GM12878 (cell line): ENCODE results near the gene BMP2K. TPM values are rescaled to one million over a fixed set of nuclear protein-coding genes. Genes with fewer than 3 reads are reported as not detected.

Experiments used
- ATAC-seq: fragments of 200-7000 bp; cut with Tn5 transposase; 3 replicates; pipeline ENCODE4 v1.9.1; 2020; ENCODE audit warnings: mild to moderate bottlenecking, moderate library complexity
- BruUV-seq: library from RNA; stranded (reverse); fragments of 400-500 nt; replicated peaks from 2 replicates; lab custom pipeline; 2021; lab: Mats Ljungman, UMichigan
- CTCF ChIA-PET: fragments of 300-600 bp; sonication (Branson Sonifier 250); formaldehyde crosslinking; extraction: SDS; loops from one replicate; lab custom pipeline; 2021; ENCODE audit warnings: inconsistent platforms; lab: Yijun Ruan, JAX
- POLR2A ChIA-PET: fragments of 350-600 bp; formaldehyde crosslinking; extraction: SDS; loops from one replicate; lab custom pipeline; 2021; ENCODE audit warnings: inconsistent platforms; lab: Charles Lee
- RAD21 ChIA-PET: fragments of 300-600 bp; sonication (Branson Sonifier 250); formaldehyde crosslinking; loops from one replicate; lab custom pipeline; 2023; ENCODE audit warnings: antibody characterized with exemption; ENCODE audit not compliant: unreplicated experiment; lab: Charles Lee
- SMC1A ChIA-PET: fragments of 300-600 bp; sonication (Branson Sonifier 250); formaldehyde crosslinking; loops from one replicate; lab custom pipeline; 2023; ENCODE audit not compliant: unreplicated experiment, uncharacterized antibody; lab: Charles Lee
- DNase-seq: peaks from one replicate; pipeline ENCODE4 v3.0.0-alpha.2; 2011; ENCODE audit warnings: low read depth, low spot score
- FAIRE-seq: peaks from 3 replicates; lab custom pipeline; 2011; peaks lifted over from hg19 to GRCh38; lab: Jason Lieb, UNC
- H2AFZ ChIP-seq: 2 replicates; pipeline ENCODE4 v1.6.0; 2011; ENCODE audit warnings: low read depth, low read length, control low read depth; ENCODE audit not compliant: control insufficient read depth
- H3K27ac ChIP-seq: 2 replicates; pipeline ENCODE4 v1.5.1; 2011; ENCODE audit warnings: control low read depth; ENCODE audit not compliant: control insufficient read depth, insufficient read depth
- H3K27me3 ChIP-seq, 2 experiments: replicated peaks in 1 of 2; 2 replicates each; pipeline versions ENCODE4 v1.6.0 to v1.6.1; 2011; ENCODE audit warnings: low read length in 1 of 2; ENCODE audit not compliant: control insufficient read depth in 2 of 2, insufficient read depth in 2 of 2
- H3K36me3 ChIP-seq, 2 experiments: 2 replicates each; pipeline ENCODE4 v1.5.1; 2011; ENCODE audit warnings: low read length in 1 of 2; ENCODE audit not compliant: control insufficient read depth in 2 of 2, insufficient read depth in 2 of 2
- H3K4me1 ChIP-seq: 2 replicates; pipeline ENCODE4 v1.6.1; 2011; ENCODE audit warnings: mild to moderate bottlenecking, low read length, moderate library complexity, mixed read lengths; ENCODE audit not compliant: control insufficient read depth, insufficient read depth
- H3K4me2 ChIP-seq: 2 replicates; pipeline ENCODE4 v1.6.0; 2011; ENCODE audit warnings: control low read depth; ENCODE audit not compliant: control insufficient read depth, insufficient read depth
- H3K4me3 ChIP-seq: fragments of 200-600 bp; sonication (generic); 2 replicates; pipeline ENCODE4 v1.5.1; 2016
- H3K79me2 ChIP-seq: 2 replicates; pipeline ENCODE4 v1.6.0; 2011; ENCODE audit warnings: low read length; ENCODE audit not compliant: control insufficient read depth, insufficient read depth
- H3K9ac ChIP-seq: 2 replicates; pipeline ENCODE4 v1.8.0; 2011; ENCODE audit warnings: low read length, control low read depth, mixed read lengths; ENCODE audit not compliant: control insufficient read depth, insufficient read depth
- H3K9me3 ChIP-seq: replicated peaks from 3 replicates; pipeline ENCODE4 v1.5.1; 2011; ENCODE audit warnings: mild to moderate bottlenecking, low read length; ENCODE audit not compliant: control insufficient read depth, insufficient read depth
- H4K20me1 ChIP-seq: 2 replicates; pipeline ENCODE4 v1.6.0; 2011; ENCODE audit not compliant: control insufficient read depth, insufficient read depth
- ASH2L ChIP-seq: fragments of 300-600, 200-600 bp; sonication (generic); IDR thresholded peaks from 2 replicates; pipeline ENCODE4 v1.6.1; 2017; ENCODE audit warnings: low read depth, mild to moderate bottlenecking, borderline replicate concordance
- CTCF ChIP-seq, 3 experiments: IDR thresholded peaks in 2 of 3; conservative IDR thresholded peaks in 1 of 3; 2 replicates each; pipeline ENCODE4 v1.5.1; 2011; ENCODE audit warnings: low read depth in 3 of 3, low read length in 3 of 3, mild to moderate bottlenecking in 3 of 3, control low read depth in 2 of 3, moderate library complexity in 2 of 3, inconsistent platforms in 1 of 3, mixed read lengths in 1 of 3; ENCODE audit not compliant: control insufficient read depth in 2 of 3, insufficient read depth in 1 of 3; ENCODE audit errors: extremely low read depth in 1 of 3
- RAD21 ChIP-seq: IDR thresholded peaks from 2 replicates; pipeline ENCODE4 v1.6.1; 2011; ENCODE audit warnings: mild to moderate bottlenecking, low read depth, low read length, moderate library complexity; ENCODE audit not compliant: insufficient read depth
- SMC3 ChIP-seq: IDR thresholded peaks from 2 replicates; pipeline ENCODE4 v1.6.1; 2011; ENCODE audit warnings: low read length, improper control_type of control experiment, borderline replicate concordance
- whole genome bisulfite sequencing: methylation state at CpG from one replicate; pipeline ENCODE4 v1.1.6; 2016; ENCODE audit warnings: low lambda C conversion rate; ENCODE audit not compliant: insufficient replicate concordance, insufficient coverage; ENCODE audit errors: missing lambda C conversion rate; 5-methylcytosine and 5-hydroxymethylcytosine counted together
- in situ Hi-C: fragments of 300-500 bp; cut with MboI; formaldehyde crosslinking; loops from 9 replicates; pipeline ENCODE4 v1.14.3; 2018; ENCODE audit warnings: mixed read lengths
- intact Hi-C: fragments of 100-400 bp; cut with micrococcal nuclease; formaldehyde crosslinking; loops from one replicate; pipeline ENCODE4 v1.14.2; 2022; ENCODE audit not compliant: unreplicated experiment
- polyA plus RNA-seq, 11 experiments: library from polyadenylated mRNA; depleted of rRNA in 4 of 11; unstranded in 6 of 11; stranded (reverse) in 5 of 11; fragments of >200 nt; fragmentation: Nextera tagmentation in 4 of 11; fragmentation: Illumina TruSeq in 1 of 11; extraction: Ambion mirVana in 4 of 11; extraction: Trizol in 1 of 11; gene quantifications; 1 replicate in 1 of 11; 2 replicates in 10 of 11; pipeline versions ENCODE4 v1.2.1 to v1.2.3, GENCODE V29; 2011 to 2016; ENCODE audit warnings: inconsistent platforms in 2 of 11, missing spikeins in 2 of 11, low read depth in 1 of 11
- total RNA-seq, 4 experiments: library from RNA; depleted of rRNA in 3 of 4; stranded (reverse); fragments of >200 nt in 3 of 4; fragmentation: Illumina TruSeq in 1 of 4; extraction: Trizol in 1 of 4; gene quantifications; 2 replicates each; pipeline versions ENCODE4 v1.2.1 to v1.2.3, GENCODE V29; 2013 to 2021

BMP2K gene
- total and polyA plus RNA-seq, 10 of the 15 experiments (the other 5 are each of a cell fraction or from before 2014, with no cell fraction given), result 3.3 to 84.6 (median 24.8) TPM

- Histone ChIP-seq H3K9me3 (no peaks in the 10 kb centered on the region), H2AFZ (no peak overlapping the region), H3K9ac (no peak overlapping the region), H3K27me3 (no peaks in the 10 kb centered on the region), H3K4me1 (no peaks in the 10 kb centered on the region), H3K4me2 (no peak overlapping the region), H3K4me3 (no peak overlapping the region), H3K27ac (no peak overlapping the region), H4K20me1 (no peaks in the 10 kb centered on the region), H3K36me3 (no peaks in the 10 kb centered on the region), H3K79me2 (no peaks in the 10 kb centered on the region)
- POLR2A ChIA-PET, result no interaction called here
- DNase-seq, result no peak
- peak; percentile 54 to 84 (median 62) for TF ChIP-seq CTCF (IDR thresholded peaks at IDR 0.05 in 2 of 3, conservative IDR thresholded peaks at IDR 0.05 in 1 of 3; ENCODE audit: control insufficient read depth in 2 of 3, extremely low read depth in 1 of 3, insufficient read depth in 1 of 3, low read depth in 3 of 3, low read length in 3 of 3)
- TF ChIP-seq ASH2L, result no peak
- TF ChIP-seq SMC3, result peak; percentile 64
- peak; percentile 89 for TF ChIP-seq RAD21
- CTCF ChIA-PET, result interaction anchor here (0.6 to 5.2 kb wide), 55 partner anchors 10 to 1401 kb away, joined by 3 to 30 read pairs (median 5); partner anchors contain the start of genes CFAP299 and PAQR3
- BruUV-seq, result no TSS peak
- SMC1A ChIA-PET, result interaction anchor here (0.8 to 4.4 kb wide), 30 partner anchors 10 to 1380 kb away, joined by 3 to 21 read pairs (median 4); partner anchors contain the start of gene PAQR3
- peak; percentile 88 for ATAC-seq
- in situ Hi-C loops (loop anchor here (10.0 kb wide), 1 partner anchor 623 kb away; no protein-coding TSS in a partner anchor), intact Hi-C loops (loop anchor here (5.0 to 10.0 kb wide), 7 partner anchors 90 to 1373 kb away; no protein-coding TSS in a partner anchor)
- RAD21 ChIA-PET, result interaction anchor here (0.8 to 2.4 kb wide), 15 partner anchors 14 to 1269 kb away, joined by 3 to 10 read pairs (median 4); no protein-coding TSS in a partner anchor
- FAIRE-seq, result no peak
- WGBS, result 27% methylated on average over 3 of the region's 3 CpGs
These were observed 175.8 kb downstream of the BMP2K start for GRCh38 chr4:78951862-78952472.
